Smooth muscle cell (in vitro differentiated cells): Measurements from ENCODE around the gene MOGAT1. TPM values are rescaled to one million over a fixed set of nuclear protein-coding genes. Genes with fewer than 3 reads are reported as not detected.

Source experiments
- DNase-seq: peaks from one replicate; lab custom pipeline; 2025; ENCODE audit not compliant: unreplicated experiment; lab: John Stamatoyannopoulos, UW
- H2AFZ ChIP-seq: fragments of 200-600 bp; sonication (generic); 2 replicates; pipeline ENCODE4 v1.6.0; 2016; ENCODE audit warnings: antibody characterized with exemption, low read depth, mild to moderate bottlenecking
- H3F3A ChIP-seq: fragments of 200-600 bp; sonication (generic); 2 replicates; pipeline ENCODE4 v1.6.0; 2017; ENCODE audit warnings: antibody characterized with exemption, low read depth
- H3K27ac ChIP-seq: fragments of 200-600 bp; sonication (generic); 2 replicates; pipeline ENCODE4 v1.5.1; 2016; ENCODE audit warnings: low read depth, mild to moderate bottlenecking
- H3K27me3 ChIP-seq: fragments of 200-600 bp; sonication (generic); 2 replicates; pipeline ENCODE4 v1.6.1; 2016; ENCODE audit warnings: low read depth, mild to moderate bottlenecking
- H3K36me3 ChIP-seq: fragments of 200-600 bp; sonication (generic); 2 replicates; pipeline ENCODE4 v1.5.1; 2016; ENCODE audit warnings: low read depth
- H3K4me1 ChIP-seq: fragments of 200-600 bp; sonication (generic); 2 replicates; pipeline ENCODE4 v1.5.1; 2016; ENCODE audit warnings: low read depth
- H3K4me2 ChIP-seq: fragments of 200-600 bp; sonication (generic); 2 replicates; pipeline ENCODE4 v1.6.0; 2016; ENCODE audit warnings: mild to moderate bottlenecking
- H3K4me3 ChIP-seq: fragments of 200-600 bp; sonication (generic); 2 replicates; pipeline ENCODE4 v1.5.1; 2016; ENCODE audit warnings: mild to moderate bottlenecking
- H3K79me2 ChIP-seq: fragments of 200-600 bp; sonication (generic); 2 replicates; pipeline ENCODE4 v1.6.0; 2016; ENCODE audit warnings: low read depth, mild to moderate bottlenecking
- H3K9ac ChIP-seq: fragments of 200-600 bp; sonication (generic); 2 replicates; pipeline ENCODE4 v1.6.0; 2016; ENCODE audit warnings: low read depth
- H3K9me3 ChIP-seq: fragments of 200-600 bp; sonication (generic); replicated peaks from 2 replicates; pipeline ENCODE4 v1.5.1; 2016; ENCODE audit warnings: low read depth
- H4K20me1 ChIP-seq: fragments of 200-600 bp; sonication (generic); 2 replicates; pipeline ENCODE4 v1.6.0; 2016; ENCODE audit warnings: low read depth
- WGBS: methylation state at CpG from one replicate; pipeline ENCODE4 v1.1.7; 2016; ENCODE audit warnings: low lambda C conversion rate; 5-methylcytosine and 5-hydroxymethylcytosine counted together
- polyA plus RNA-seq: library from polyadenylated mRNA; unstranded; fragments of >200 nt; fragmentation: Nextera tagmentation; extraction: Ambion mirVana; gene quantifications from 2 replicates; pipeline ENCODE4 v1.2.1, GENCODE V29; 2016
- total RNA-seq: library from RNA; depleted of rRNA; stranded (reverse); fragments of >200 nt; gene quantifications from 2 replicates; pipeline ENCODE4 v1.2.3, GENCODE V29; 2014
- TF ChIP-seq, protein P1 (sequence below): fragments of 200-600 bp; sonication (generic); IDR thresholded peaks from 2 replicates; pipeline ENCODE4 v1.5.1; 2017; ENCODE audit warnings: borderline replicate concordance, mild to moderate bottlenecking, antibody characterized with exemption; ENCODE audit not compliant: insufficient read depth, poor library complexity, severe bottlenecking

The MOGAT1 gene
- total and polyA plus RNA-seq, 2 experiments from 2014 or later = 0.25 TPM; not detected in 1

DNA sequence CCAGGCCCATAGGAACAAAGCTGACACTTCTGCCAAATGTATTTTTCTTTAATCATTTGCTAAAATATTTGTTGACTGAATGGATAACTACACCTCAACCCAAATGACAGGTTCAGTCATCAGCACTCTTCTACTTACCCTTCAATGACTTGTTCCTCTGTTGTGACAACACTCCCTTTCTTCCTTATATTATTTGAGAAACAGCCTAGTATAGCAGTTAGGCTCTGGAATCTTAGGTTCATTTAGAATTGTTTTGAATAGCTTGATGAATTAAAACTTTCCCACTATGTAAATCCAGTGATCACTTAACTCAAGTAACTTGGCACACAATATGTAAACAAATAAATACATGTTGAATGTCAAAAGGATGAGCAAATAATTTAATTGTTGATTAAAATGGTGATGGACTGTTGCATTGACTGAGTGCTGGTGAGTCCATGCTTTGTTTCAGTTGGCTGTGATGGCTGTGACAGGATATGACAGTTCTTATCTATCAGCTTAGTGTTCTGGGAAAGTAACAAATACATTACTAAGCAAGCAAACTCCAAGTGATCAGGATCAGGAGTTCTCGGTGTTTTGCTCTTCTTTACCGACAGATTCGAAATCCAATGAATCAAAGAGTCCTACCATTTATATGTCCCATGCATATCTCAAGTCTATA is 2.8 kb upstream of the MOGAT1 start:
- H3K79me2 ChIP-seq = no peaks in the 10 kb centered on the region
- TF ChIP-seq, protein P1, sequence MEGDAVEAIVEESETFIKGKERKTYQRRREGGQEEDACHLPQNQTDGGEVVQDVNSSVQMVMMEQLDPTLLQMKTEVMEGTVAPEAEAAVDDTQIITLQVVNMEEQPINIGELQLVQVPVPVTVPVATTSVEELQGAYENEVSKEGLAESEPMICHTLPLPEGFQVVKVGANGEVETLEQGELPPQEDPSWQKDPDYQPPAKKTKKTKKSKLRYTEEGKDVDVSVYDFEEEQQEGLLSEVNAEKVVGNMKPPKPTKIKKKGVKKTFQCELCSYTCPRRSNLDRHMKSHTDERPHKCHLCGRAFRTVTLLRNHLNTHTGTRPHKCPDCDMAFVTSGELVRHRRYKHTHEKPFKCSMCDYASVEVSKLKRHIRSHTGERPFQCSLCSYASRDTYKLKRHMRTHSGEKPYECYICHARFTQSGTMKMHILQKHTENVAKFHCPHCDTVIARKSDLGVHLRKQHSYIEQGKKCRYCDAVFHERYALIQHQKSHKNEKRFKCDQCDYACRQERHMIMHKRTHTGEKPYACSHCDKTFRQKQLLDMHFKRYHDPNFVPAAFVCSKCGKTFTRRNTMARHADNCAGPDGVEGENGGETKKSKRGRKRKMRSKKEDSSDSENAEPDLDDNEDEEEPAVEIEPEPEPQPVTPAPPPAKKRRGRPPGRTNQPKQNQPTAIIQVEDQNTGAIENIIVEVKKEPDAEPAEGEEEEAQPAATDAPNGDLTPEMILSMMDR = no peak
- WGBS = 96% methylated on average over 3 of the region's 3 CpGs

GRCh38 chr2:222669353-222669752 is 2.1 kb upstream of the MOGAT1 start:
- no peak for DNase-seq
- no peak overlapping the region for H2AFZ ChIP-seq
- WGBS = 77% methylated on average over 4 of the region's 4 CpGs
- no peak overlapping the region for H3K4me3 ChIP-seq
- no peaks in the 10 kb centered on the region for H3K9me3 ChIP-seq
- H3K36me3 ChIP-seq = no peaks in the 10 kb centered on the region
- H3K9ac ChIP-seq = no peak overlapping the region
- H3K79me2 ChIP-seq = no peaks in the 10 kb centered on the region
- peaks cover 5% of the 10 kb centered on the region for H3K4me1 ChIP-seq
- no peak overlapping the region for H3K27ac ChIP-seq
- no peaks in the 10 kb centered on the region for H4K20me1 ChIP-seq
- H3K27me3 ChIP-seq = peaks cover 32% of the 10 kb centered on the region
- H3K4me2 ChIP-seq = no peak overlapping the region
- H3F3A ChIP-seq = no peaks in the 10 kb centered on the region
- TF ChIP-seq, protein P1 = no peak

More for the DNA sequence above, 2.8 kb upstream of the MOGAT1 start:
- H4K20me1 ChIP-seq = no peaks in the 10 kb centered on the region
- H3K36me3 ChIP-seq = no peaks in the 10 kb centered on the region
- H3K4me2 ChIP-seq = no peak overlapping the region
- no peaks in the 10 kb centered on the region for H3K9me3 ChIP-seq
- no peak overlapping the region for H3K9ac ChIP-seq
- H2AFZ ChIP-seq = no peak overlapping the region
- peaks cover 32% of the 10 kb centered on the region for H3K27me3 ChIP-seq
- no peak for DNase-seq
- H3K4me3 ChIP-seq = no peak overlapping the region
- peaks cover 5% of the 10 kb centered on the region for H3K4me1 ChIP-seq
- H3F3A ChIP-seq = no peaks in the 10 kb centered on the region
- H3K27ac ChIP-seq = no peak overlapping the region

- Histone ChIP-seq H3K4me3 (no peak overlapping the region), H3F3A (no peaks in the 10 kb centered on the region), H4K20me1 (no peaks in the 10 kb centered on the region), H3K36me3 (no peaks in the 10 kb centered on the region), H2AFZ (no peak overlapping the region), H3K9ac (no peak overlapping the region), H3K4me2 (no peak overlapping the region), H3K4me1 (peaks cover 5% of the 10 kb centered on the region), H3K27ac (no peak overlapping the region), H3K9me3 (no peaks in the 10 kb centered on the region), H3K79me2 (no peaks in the 10 kb centered on the region), H3K27me3 (peaks cover 32% of the 10 kb centered on the region)
- TF ChIP-seq, protein P1 = no peak
- WGBS = 87% methylated on average over 9 of the region's 9 CpGs
- no peak for DNase-seq
These were observed 1.0 kb upstream of the MOGAT1 start for GRCh38 chr2:222670191-222671038.
